Mucosa of rectum (tissue), 2 donors: ENCODE results near the gene MAN1B1.

ENCODE experiments used
- H3K27ac ChIP-seq, 2 donors: one replicate each; pipeline ENCODE4 v1.7.0; 2013; ENCODE audit warnings: inconsistent platforms in 2 of 2, low read depth in 2 of 2, low read length in 2 of 2
- H3K27me3 ChIP-seq, 2 donors: one replicate each; pipeline ENCODE4 v1.7.0; 2013; ENCODE audit warnings: low read length in 2 of 2; ENCODE audit not compliant: control insufficient read depth in 2 of 2, insufficient read depth in 2 of 2
- H3K36me3 ChIP-seq, 2 donors: one replicate each; pipeline ENCODE4 v1.7.0; 2013; ENCODE audit warnings: low read length in 2 of 2; ENCODE audit not compliant: control insufficient read depth in 2 of 2, insufficient read depth in 2 of 2
- H3K4me1 ChIP-seq, 2 donors: one replicate each; pipeline ENCODE4 v1.7.0; 2013; ENCODE audit warnings: low read length in 2 of 2, mild to moderate bottlenecking in 1 of 2; ENCODE audit not compliant: control insufficient read depth in 2 of 2, insufficient read depth in 2 of 2
- H3K4me3 ChIP-seq, 2 donors: one replicate each; pipeline ENCODE4 v1.7.0; 2013; ENCODE audit warnings: low read length in 2 of 2
- H3K9ac ChIP-seq, 2 donors: one replicate each; pipeline ENCODE4 v1.7.0; 2013; ENCODE audit warnings: low read length in 2 of 2, low read depth in 1 of 2, mild to moderate bottlenecking in 1 of 2
- H3K9me3 ChIP-seq, 2 donors: one replicate each; pipeline ENCODE4 v1.7.0; 2013; ENCODE audit warnings: low read length in 2 of 2; ENCODE audit not compliant: control insufficient read depth in 2 of 2
- donor health status: healthy.
- donor health status: Normal muscosa, but diverticular disease.

MAN1B1 gene

DNA sequence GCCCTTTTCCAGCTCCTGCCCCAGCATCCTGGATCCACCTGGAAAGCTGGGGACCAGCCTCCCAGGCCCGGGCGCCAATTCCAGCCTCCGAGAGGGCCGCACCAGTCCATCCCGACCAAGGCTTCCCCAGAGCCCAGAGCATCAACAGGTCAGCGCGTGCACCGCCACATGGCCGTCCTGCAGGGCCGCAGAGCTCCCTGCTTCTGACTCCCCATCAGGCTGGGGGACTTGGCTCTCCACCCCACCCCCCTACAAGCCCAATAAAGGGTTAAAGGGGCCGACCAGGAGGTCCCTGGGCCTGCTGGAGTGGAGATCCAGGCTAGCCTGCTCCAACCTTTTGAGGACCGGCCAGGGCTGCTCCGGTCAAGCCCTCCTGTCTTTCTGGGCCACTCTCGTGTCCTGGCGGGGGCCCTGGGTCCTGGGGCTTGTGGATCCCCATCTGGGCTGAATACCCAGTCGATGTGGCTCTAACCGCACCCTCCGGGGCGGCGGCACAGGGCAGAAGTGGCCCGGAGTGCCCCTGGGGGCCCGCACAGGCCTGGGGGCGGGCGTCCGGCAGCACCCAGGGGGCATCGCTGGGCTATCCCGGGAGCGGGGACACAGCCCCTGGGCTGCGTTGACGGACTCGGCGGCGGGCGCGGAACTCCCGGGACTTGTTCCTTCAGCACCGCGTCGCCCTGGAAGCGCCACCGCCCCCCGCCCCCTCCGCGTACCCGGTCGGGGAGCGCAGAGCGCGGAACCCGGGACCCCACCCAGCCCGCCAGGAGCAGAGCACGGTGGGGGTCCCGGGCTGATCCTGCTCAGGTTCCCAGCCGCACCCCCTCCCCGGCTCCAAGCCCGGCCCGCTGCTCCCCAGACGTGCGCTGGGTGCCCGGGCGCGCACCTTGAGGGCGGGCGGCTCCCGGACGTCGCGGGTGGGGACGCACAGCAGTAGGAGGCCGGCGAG, 33.5 kb upstream of the MAN1B1 start:
- H3K4me3 ChIP-seq, result peak overlapping the region; percentile 13 to 44
- peaks cover 6 to 17% of the 10 kb centered on the region in 2 donors for H3K27me3 ChIP-seq
- no peaks in the 10 kb centered on the region for H3K9me3 ChIP-seq
- no peaks in the 10 kb centered on the region for H3K36me3 ChIP-seq
- peak overlapping the region in 1 of 2 donors; percentile 86 for H3K27ac ChIP-seq
- H3K4me1 ChIP-seq, result peaks cover 38 to 42% of the 10 kb centered on the region in 2 donors
- H3K9ac ChIP-seq, result peak overlapping the region; percentile 24 to 53

GRCh38 chr9:137053944-137054931, 32.5 kb upstream of the MAN1B1 start, which contains the start of gene ENTPD2:
TSS of gene ENTPD2 (minus strand) at chr9:137054061. CDS start at chr9:137053997, 64 bp downstream.
- Histone ChIP-seq H3K36me3 (no peaks in the 10 kb centered on the region), H3K4me3 (peak within 1 kb of the TSS; percentile 59 to 61), H3K27me3 (peaks cover 4 to 14% of the 10 kb centered on the region in 2 donors), H3K9me3 (no peaks in the 10 kb centered on the region), H3K4me1 (peaks cover 42 to 43% of the 10 kb centered on the region in 2 donors), H3K27ac (peak within 1 kb of the TSS; percentile 82 to 86), H3K9ac (peak within 1 kb of the TSS; percentile 65 to 69)

GRCh38 chr9:137054932-137055384, 31.8 kb upstream of the MAN1B1 start:
- peak overlapping the region; percentile 82 to 86 for H3K27ac ChIP-seq

DNA sequence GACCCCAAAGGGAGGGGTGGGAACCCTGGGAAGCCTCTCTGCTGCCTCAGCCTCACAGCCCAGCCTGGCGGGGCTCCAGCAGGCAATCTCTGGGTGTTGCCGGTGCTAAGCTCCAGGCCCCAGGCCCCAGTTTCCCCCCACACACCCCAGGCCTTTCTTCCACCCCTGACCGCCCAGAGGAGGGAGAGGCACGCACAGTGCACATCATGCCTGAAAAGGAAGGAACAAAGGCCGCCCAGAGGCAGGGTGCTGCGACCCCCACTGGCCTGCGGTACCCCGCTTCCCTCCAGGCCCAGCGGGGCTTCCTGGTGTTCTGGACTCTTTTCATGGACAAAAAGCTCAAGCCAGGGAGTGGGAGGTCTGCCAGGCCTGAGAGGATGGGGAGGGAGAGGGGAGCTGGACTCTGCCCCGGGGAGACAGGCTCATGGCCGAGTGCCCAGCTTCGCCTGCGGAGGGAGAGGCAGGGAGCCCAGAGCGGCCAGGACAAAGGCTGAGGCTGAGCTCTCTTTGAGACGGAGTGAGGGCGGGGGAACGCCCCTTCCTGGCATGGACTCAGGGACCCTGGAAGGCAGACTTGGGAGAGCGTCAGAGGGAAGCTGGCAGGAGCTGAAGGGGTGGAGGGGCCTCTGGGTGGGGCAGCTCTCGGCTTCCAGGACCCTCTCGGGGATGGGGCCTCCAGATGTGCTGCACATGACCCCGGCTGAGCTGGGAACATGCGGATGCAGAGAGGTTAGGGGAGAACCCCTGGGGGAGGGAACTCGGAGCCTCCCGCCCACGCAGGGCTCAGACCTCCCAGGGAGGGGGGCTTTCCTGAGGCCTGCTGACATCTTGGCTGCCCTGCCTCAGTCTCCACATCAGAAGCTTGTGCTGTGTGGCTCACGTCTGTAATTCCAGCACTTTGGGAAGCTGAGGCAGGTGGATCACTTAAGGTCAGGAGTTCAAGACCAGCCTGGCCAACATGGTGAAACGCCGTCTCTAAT, 31.1 kb upstream of the MAN1B1 start:
- Histone ChIP-seq H3K27me3 (peaks cover 0 to 11% of the 10 kb centered on the region in 2 donors), H3K36me3 (no peaks in the 10 kb centered on the region), H3K4me3 (peak overlapping the region; percentile 48 to 61), H3K4me1 (peaks cover 42 to 43% of the 10 kb centered on the region in 2 donors), H3K9ac (peak overlapping the region; percentile 65 to 69), H3K9me3 (no peaks in the 10 kb centered on the region), H3K27ac (peak overlapping the region; percentile 82 to 86)

More at GRCh38 chr9:137054932-137055384, 31.8 kb upstream of the MAN1B1 start:
- Histone ChIP-seq H3K9ac (peak overlapping the region; percentile 65 to 69), H3K36me3 (no peaks in the 10 kb centered on the region), H3K9me3 (no peaks in the 10 kb centered on the region), H3K4me3 (peak overlapping the region; percentile 59 to 61), H3K4me1 (peaks cover 42 to 43% of the 10 kb centered on the region in 2 donors), H3K27me3 (peaks cover 0 to 11% of the 10 kb centered on the region in 2 donors)

- Histone ChIP-seq H3K4me3 (peak overlapping the region in 1 of 2 donors; percentile 7), H3K4me1 (peaks cover 42 to 43% of the 10 kb centered on the region in 2 donors), H3K27me3 (peaks cover 0 to 11% of the 10 kb centered on the region in 2 donors), H3K9me3 (no peaks in the 10 kb centered on the region), H3K9ac (no peak overlapping the region), H3K36me3 (no peaks in the 10 kb centered on the region), H3K27ac (no peak overlapping the region)
Observed at GRCh38 chr9:137056739-137057415, 29.9 kb upstream of the MAN1B1 start.

DNA sequence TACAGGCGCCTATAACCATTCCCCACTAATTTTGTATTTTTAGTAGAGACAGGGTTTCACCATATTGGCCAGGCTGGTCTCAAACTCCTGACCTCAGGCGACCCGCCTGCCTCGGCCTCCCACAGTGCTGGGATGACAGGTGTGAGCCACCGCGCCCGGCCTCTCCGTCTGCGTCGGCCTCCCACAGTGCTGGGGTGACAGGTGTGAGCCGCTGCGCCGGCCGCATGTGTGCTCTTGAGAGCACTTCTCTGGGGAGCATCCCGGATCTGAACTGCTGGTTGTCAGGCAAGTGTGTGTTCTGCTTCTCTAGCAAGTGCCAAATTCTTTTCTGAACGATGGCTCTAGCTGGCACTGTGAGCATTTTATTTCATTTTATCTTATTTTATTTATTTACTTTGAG, 29.2 kb upstream of the MAN1B1 start:
- Histone ChIP-seq H3K27ac (no peak overlapping the region), H3K4me3 (no peak overlapping the region), H3K27me3 (peaks cover 0 to 7% of the 10 kb centered on the region in 2 donors), H3K4me1 (peaks cover 42 to 43% of the 10 kb centered on the region in 2 donors), H3K9me3 (no peaks in the 10 kb centered on the region), H3K36me3 (no peaks in the 10 kb centered on the region), H3K9ac (no peak overlapping the region)

GRCh38 chr9:137058521-137059234, 28.1 kb upstream of the MAN1B1 start:
- no peak overlapping the region for H3K27ac ChIP-seq
- H3K36me3 ChIP-seq, result no peaks in the 10 kb centered on the region
- no peaks in the 10 kb centered on the region for H3K27me3 ChIP-seq
- H3K9me3 ChIP-seq, result no peaks in the 10 kb centered on the region
- no peak overlapping the region for H3K9ac ChIP-seq
- no peak overlapping the region for H3K4me3 ChIP-seq
- peaks cover 35 to 40% of the 10 kb centered on the region in 2 donors for H3K4me1 ChIP-seq

DNA sequence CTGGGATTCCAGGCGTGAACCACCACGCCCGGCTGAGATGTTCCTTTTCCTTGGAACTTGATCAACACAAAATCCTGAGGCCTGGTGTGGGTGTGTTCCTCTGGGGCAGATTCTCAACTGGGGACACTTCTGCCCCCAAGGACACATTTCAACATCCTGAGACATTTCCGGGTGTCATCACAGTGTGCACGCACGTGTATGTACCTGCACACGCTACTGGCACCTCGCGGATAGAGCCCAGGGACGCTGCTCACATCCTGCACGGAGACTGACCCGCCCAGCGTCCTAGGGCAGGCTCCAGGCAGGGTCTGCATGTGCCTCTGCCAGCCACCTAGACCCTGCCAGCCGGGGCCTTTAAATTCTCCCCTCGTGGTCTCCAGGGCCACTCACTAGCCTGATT, 24.4 kb upstream of the MAN1B1 start:
- Histone ChIP-seq H3K36me3 (no peaks in the 10 kb centered on the region), H3K27me3 (no peaks in the 10 kb centered on the region), H3K9me3 (no peaks in the 10 kb centered on the region), H3K4me3 (no peak overlapping the region), H3K9ac (no peak overlapping the region), H3K4me1 (peaks cover 12% of the 10 kb centered on the region in 2 donors), H3K27ac (no peak overlapping the region)
